Stimulated activated CD8-positive, alpha-beta memory T cell treated with anti-CD3 and anti-CD28 coated beads, Interleukin-7, amount 100 ng/mL, for 1 hour (primary cell): ENCODE results near the gene VWA8.
"Not testable (repeated sequence)": the region's sequence is repeated elsewhere in the genome, so short reads cannot be mapped to it uniquely, and the experiment has no call there.

Source experiments
- DNase-seq, 2 donors: peaks; one replicate each; pipeline ENCODE4 v3.0.0-alpha.2; 2020; ENCODE audit warnings: low read depth in 2 of 2

VWA8 gene

GRCh38 chr13:41554626-41555386 is 406.1 kb downstream of the VWA8 start:
- DNase-seq, result no peak

GRCh38 chr13:41554180-41554579 is 406.7 kb downstream of the VWA8 start:
- DNase-seq, result no peak

- DNase-seq, result no peak
Measured at GRCh38 chr13:41552031-41552430, 408.9 kb downstream of the VWA8 start.

DNA sequence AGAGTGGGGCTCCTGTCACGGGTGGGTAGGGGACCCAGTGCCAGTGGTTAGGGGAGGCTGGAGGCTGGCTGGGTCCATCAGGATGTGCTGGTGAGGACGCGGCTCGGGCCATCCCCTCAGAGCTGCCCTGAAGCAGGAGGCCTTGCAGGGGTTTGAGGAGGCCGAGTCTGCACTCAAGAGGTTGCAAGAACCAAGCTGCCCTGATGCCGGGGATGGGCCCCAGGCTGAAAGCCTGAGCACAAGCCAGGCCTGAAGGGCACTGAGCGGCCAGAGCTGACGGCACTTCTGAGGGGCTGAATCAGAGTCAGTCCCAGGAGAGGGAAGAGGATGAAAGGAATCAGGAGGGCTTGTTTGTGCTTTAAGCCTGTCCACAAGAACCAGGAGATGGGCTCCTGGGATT is 410.6 kb downstream of the VWA8 start:
- DNase-seq, result no peak

DNA sequence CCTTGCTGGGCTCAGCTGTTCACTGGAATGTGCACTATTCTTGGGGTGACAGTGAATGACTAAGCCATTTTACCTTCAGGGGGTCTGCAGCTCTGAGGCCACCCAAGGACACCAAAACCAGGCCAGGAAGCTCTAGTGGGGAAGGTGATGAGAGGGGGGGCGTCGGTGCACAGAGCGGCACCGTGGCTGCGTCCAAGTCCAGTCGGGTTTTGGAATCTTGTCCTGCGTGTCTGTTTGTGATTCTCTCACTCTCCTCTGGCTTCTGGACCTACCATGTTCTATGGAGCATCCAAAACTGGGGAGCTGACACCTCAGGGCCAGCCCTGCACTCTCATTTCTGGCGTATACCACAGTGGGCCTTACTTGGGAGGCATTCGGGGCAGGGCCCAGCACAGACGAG is 411.4 kb downstream of the VWA8 start:
- no peak for DNase-seq

GRCh38 chr13:41548910-41549309 is 412.0 kb downstream of the VWA8 start:
- DNase-seq, result no peak

GRCh38 chr13:41548031-41548430 is 412.9 kb downstream of the VWA8 start:
- DNase-seq, result no peak

DNA sequence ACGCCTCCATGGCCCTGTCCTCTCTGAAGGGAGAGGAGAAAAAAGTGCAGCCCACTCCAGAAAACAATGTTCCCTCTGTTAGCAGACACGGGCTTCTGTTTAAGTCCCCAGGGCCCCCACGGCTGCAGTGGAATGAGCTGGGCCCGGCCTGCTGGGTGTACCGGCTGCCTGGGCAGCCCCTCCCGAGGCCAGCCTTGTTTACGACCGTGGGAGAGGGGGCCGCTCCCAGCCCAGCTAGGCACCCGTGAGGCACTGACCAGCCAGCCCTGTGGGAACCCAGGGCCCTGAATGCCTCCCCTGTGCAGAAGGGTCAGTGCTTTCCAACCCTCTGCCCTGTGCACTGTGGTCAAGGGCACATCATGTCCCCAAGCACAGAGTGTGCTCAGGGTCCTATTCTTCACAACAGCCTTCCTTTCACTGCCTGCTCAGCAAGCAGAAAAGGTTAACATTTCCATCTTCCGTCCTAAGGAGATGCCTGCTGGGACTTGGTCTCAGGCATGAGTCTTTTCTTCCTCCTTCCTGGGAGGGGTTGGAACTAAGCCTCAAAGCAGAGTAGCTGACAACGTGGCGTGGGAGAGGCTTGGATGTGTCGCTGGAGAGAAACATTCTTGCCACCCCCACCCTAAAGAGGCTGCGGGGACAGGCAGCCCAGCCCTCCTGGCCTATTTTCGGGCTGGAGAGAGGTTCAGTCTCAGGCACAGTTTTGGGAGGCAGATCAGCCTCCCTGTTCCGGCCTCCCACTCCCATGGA is 413.5 kb downstream of the VWA8 start:
- no peak for DNase-seq

DNA sequence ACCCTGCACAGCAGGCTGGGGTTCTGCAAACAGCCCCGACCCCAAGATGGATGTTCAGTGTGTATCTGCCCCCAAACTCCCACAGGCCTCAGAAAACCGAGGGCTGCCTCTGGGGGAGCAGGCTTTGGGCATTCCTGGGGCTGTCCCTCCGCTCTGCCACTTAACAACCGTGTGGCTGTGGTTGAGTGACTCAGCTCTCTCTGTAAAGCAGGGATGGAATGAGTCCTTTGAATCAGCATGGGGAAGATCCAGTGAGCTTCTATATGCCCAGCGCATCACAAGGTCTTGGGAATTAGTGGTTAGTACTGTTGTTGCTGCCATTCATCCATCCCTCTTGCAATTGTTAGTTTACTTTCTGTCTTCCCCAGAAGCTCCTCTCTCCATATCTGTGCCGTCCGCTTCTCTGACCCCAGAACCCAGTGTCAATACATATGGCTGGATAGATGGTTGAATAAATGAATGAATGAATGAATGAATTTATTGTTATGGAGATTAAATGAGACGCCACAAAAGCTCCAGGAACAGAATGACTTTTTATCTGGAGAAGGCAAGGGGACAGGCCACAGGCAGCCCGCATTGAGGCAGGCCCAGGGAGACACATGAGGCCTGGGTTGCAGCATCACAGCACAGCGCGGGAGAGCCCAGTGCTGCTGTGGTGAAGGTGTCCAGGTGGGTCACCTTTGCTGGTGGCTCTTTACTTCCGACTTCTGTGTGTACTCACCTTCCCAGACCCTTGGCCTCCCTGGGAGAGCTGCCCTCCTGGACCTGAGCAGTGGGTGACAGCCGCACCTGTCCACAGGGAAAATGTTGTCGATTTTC is 414.3 kb downstream of the VWA8 start:
- DNase-seq, result no peak

- DNase-seq, result no peak
Measured at GRCh38 chr13:41545432-41545707, 415.5 kb downstream of the VWA8 start.

GRCh38 chr13:41543664-41544300 is 417.1 kb downstream of the VWA8 start:
- no peak for DNase-seq

DNA sequence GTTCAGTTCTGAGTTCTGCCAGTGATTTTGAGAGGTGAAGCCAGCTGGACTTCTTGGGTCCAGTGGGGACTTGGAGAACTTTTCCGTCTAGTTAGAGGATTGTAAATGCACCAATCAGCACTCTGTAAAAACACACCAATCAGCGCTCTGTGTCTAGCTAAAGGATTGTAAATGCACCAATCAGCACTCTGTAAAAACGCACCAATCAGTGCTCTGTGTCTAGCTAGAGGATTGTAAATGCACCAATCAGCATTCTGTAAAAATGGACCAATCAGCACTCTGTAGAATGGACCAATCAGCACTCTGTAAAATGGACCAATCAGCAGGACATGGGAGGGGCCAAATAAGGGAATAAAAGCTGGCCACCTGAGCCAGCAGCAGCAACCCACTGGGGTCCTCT is 418.1 kb downstream of the VWA8 start:
- DNase-seq, result not testable (repeated sequence)

DNA sequence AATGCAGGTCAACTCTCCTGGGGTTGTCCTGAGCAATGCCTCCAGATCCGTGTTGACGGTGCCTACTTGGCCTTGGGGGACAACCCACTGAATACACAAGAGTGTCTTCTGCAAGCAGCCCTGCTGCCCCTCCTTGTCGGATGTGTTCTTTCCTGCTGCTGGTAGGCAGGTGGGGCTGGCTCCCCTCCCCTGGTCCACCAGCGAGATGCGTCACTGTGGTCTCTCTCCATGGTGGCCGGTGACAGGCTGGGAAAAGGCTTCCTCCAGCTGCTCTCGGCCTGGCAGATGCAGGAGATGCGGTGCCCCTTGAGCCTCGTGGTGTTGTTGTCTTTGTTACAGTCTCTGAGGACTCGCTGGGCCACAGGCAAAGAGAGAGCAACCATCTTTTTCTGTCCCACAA is 418.6 kb downstream of the VWA8 start:
- DNase-seq, result no peak

GRCh38 chr13:41541142-41541938 is 419.6 kb downstream of the VWA8 start:
- DNase-seq, result no peak

DNA sequence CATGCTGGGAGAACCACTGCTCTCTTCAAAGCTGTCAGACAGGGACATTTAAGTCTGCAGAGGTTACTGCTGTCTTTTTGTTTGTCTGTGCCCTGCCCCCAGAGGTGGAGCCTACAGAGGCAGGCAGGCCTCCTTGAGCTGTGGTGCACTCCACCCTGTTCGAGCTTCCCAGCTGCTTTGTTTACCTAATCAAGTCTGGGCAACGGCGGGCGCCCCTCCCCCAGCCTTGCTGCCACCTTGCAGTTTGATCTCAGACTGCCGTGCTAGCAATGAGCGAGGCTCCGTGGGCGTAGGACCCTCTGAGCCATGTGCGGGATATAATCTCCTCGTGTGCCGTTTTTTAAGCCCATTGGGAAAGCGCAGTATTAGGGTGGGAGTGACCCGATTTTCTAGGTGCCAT is 420.7 kb downstream of the VWA8 start:
- not testable (repeated sequence) for DNase-seq

- DNase-seq, result no peak
Measured at GRCh38 chr13:41533266-41534052, 427.4 kb downstream of the VWA8 start.

DNA sequence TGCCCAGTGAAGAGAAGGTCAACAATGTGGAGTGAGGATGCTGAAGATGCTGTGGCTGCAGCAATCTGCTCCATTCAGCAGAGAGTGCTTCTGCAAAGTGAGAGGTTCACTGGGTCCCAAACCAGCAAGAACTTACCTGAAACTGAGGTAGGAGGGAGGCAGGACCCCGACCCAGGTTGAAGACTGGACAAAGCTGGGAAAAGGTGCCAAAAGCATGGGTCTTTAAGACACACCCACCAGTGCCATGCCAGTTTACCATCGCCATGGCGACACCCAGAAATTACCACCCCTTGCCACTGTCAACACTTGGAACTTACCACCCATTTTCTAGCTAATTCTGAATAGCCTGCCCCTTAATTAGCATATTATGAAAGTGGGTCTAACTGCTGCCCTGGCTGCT is 432.9 kb downstream of the VWA8 start:
- DNase-seq, result no peak

DNA sequence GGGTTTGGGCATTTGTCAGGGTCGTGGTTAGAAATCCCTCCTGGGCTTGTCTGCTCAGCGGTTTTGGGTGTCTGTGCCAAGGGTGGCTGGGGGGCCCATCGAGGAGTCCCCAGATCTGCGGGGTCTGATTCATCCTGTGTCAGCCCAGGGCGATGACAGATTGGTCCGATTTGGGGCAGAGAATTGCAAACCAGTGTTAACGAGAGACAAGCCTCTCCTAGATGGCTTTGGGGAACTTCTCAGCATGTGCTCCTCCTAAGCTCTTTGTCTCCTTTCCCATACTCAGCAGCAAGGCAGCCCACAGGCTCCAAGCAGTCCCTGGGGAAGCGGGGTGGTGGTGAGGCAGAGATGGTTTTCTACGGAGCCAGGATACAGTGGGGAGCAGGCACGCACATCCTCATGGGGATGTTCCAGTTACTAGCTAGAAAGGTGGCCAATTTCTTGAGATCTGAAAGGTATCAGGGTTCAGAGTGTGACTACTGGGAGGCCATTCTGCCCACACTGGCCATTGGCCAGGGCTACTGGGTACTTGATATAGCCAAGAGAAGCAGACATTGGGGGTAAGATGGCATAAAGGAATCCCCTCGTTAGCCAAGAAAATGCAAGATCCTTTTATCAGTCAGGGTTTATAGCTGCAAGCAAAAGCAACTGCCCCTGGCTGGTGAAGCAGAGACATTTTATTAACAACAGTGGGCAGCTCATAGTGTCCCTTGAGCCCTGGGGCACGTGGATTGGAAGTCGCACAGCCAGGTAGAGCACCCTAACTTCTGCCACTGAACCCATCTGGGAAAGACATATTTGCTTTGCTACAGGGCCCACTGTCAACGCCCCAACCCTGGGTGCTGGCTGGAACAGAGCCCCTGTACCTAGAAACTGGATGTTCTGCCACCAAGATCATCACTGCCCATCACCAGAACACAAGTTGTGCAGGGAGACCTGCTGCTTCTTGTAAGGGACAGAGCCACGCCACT is 440.0 kb downstream of the VWA8 start:
- no peak for DNase-seq

GRCh38 chr13:41520016-41520659 is 440.8 kb downstream of the VWA8 start:
- no peak for DNase-seq
